HUES6 (cell line): ENCODE results near the gene SSTR3.

ENCODE experiments used
- H3K27ac ChIP-seq: 2 replicates; pipeline ENCODE4 v1.7.0; 2013; ENCODE audit warnings: low read depth, mild to moderate bottlenecking, low read length, inconsistent platforms
- H3K27me3 ChIP-seq: 2 replicates; pipeline ENCODE4 v1.6.1; 2013; ENCODE audit warnings: low read length; ENCODE audit not compliant: control insufficient read depth, insufficient read depth
- H3K36me3 ChIP-seq: 2 replicates; pipeline ENCODE4 v1.6.1; 2013; ENCODE audit warnings: low read length; ENCODE audit not compliant: control insufficient read depth, insufficient read depth
- H3K4me1 ChIP-seq: 2 replicates; pipeline ENCODE4 v1.6.1; 2013; ENCODE audit warnings: low read length; ENCODE audit not compliant: control insufficient read depth, insufficient read depth
- H3K4me3 ChIP-seq: 2 replicates; pipeline ENCODE4 v1.5.1; 2013; ENCODE audit warnings: low read depth, low read length
- H3K9ac ChIP-seq: one replicate; pipeline ENCODE4 v1.6.1; 2013; ENCODE audit warnings: mild to moderate bottlenecking, low read length
- H3K9me3 ChIP-seq: 2 replicates; pipeline ENCODE4 v1.6.1; 2013; ENCODE audit warnings: low read depth, low read length; ENCODE audit not compliant: control insufficient read depth, insufficient read depth

Gene SSTR3

GRCh38 chr22:37165066-37165465, 47.2 kb downstream of the SSTR3 start:
- Histone ChIP-seq H3K27me3 (no peaks in the 10 kb centered on the region), H3K4me3 (no peak overlapping the region), H3K27ac (no peak overlapping the region), H3K9me3 (peaks cover 6% of the 10 kb centered on the region), H3K36me3 (no peaks in the 10 kb centered on the region), H3K4me1 (peaks cover 12% of the 10 kb centered on the region), H3K9ac (no peak overlapping the region)

- no peak overlapping the region for H3K4me3 ChIP-seq
- H3K4me1 ChIP-seq = peaks cover 12% of the 10 kb centered on the region
- no peak overlapping the region for H3K27ac ChIP-seq
- H3K36me3 ChIP-seq = no peaks in the 10 kb centered on the region
- H3K27me3 ChIP-seq = no peaks in the 10 kb centered on the region
- no peak overlapping the region for H3K9ac ChIP-seq
- peaks cover 6% of the 10 kb centered on the region for H3K9me3 ChIP-seq
These were observed 47.8 kb downstream of the SSTR3 start for GRCh38 chr22:37164505-37164887.

GRCh38 chr22:37163575-37164504, 48.4 kb downstream of the SSTR3 start:
- no peak overlapping the region for H3K9ac ChIP-seq
- no peak overlapping the region for H3K4me3 ChIP-seq
- no peaks in the 10 kb centered on the region for H3K27me3 ChIP-seq
- H3K36me3 ChIP-seq = no peaks in the 10 kb centered on the region
- peaks cover 12% of the 10 kb centered on the region for H3K4me1 ChIP-seq
- H3K9me3 ChIP-seq = peaks cover 6% of the 10 kb centered on the region
- H3K27ac ChIP-seq = no peak overlapping the region

GRCh38 chr22:37163096-37163489, 49.2 kb downstream of the SSTR3 start:
- H3K9ac ChIP-seq = no peak overlapping the region
- H3K4me3 ChIP-seq = no peak overlapping the region
- H3K4me1 ChIP-seq = peaks cover 12% of the 10 kb centered on the region
- no peak overlapping the region for H3K27ac ChIP-seq
- no peaks in the 10 kb centered on the region for H3K36me3 ChIP-seq
- H3K9me3 ChIP-seq = peaks cover 6% of the 10 kb centered on the region
- no peaks in the 10 kb centered on the region for H3K27me3 ChIP-seq

GRCh38 chr22:37162221-37163095, 49.8 kb downstream of the SSTR3 start:
- Histone ChIP-seq H3K27me3 (no peaks in the 10 kb centered on the region), H3K36me3 (no peaks in the 10 kb centered on the region), H3K27ac (no peak overlapping the region), H3K9me3 (peaks cover 6% of the 10 kb centered on the region), H3K4me3 (no peak overlapping the region), H3K4me1 (peaks cover 12% of the 10 kb centered on the region), H3K9ac (no peak overlapping the region)

GRCh38 chr22:37161443-37161842, 50.8 kb downstream of the SSTR3 start:
- Histone ChIP-seq H3K4me3 (no peak overlapping the region), H3K9me3 (peaks cover 6% of the 10 kb centered on the region), H3K27me3 (no peaks in the 10 kb centered on the region), H3K36me3 (no peaks in the 10 kb centered on the region), H3K27ac (no peak overlapping the region), H3K4me1 (peaks cover 6% of the 10 kb centered on the region), H3K9ac (no peak overlapping the region)

- no peak overlapping the region for H3K4me3 ChIP-seq
- H3K27ac ChIP-seq = no peak overlapping the region
- no peaks in the 10 kb centered on the region for H3K27me3 ChIP-seq
- H3K9ac ChIP-seq = no peak overlapping the region
- no peaks in the 10 kb centered on the region for H3K36me3 ChIP-seq
- peaks cover 9% of the 10 kb centered on the region for H3K9me3 ChIP-seq
- no peaks in the 10 kb centered on the region; the same call in 1 of the 2 replicates for H3K4me1 ChIP-seq
These were observed 52.2 kb downstream of the SSTR3 start for GRCh38 chr22:37160027-37160426.

- Histone ChIP-seq H3K4me3 (no peak overlapping the region), H3K27ac (no peak overlapping the region), H3K36me3 (no peaks in the 10 kb centered on the region)
These were observed 53.4 kb downstream of the SSTR3 start for GRCh38 chr22:37158963-37159290.

GRCh38 chr22:37157516-37158285, 54.6 kb downstream of the SSTR3 start:
- no peaks in the 10 kb centered on the region for H3K27me3 ChIP-seq
- no peaks in the 10 kb centered on the region for H3K36me3 ChIP-seq
- no peak overlapping the region for H3K9ac ChIP-seq
- H3K4me1 ChIP-seq = no peaks in the 10 kb centered on the region; the same call in 1 of the 2 replicates
- no peak overlapping the region for H3K4me3 ChIP-seq
- peaks cover 10% of the 10 kb centered on the region for H3K9me3 ChIP-seq
- H3K27ac ChIP-seq = no peak overlapping the region

More at GRCh38 chr22:37158963-37159290, 53.4 kb downstream of the SSTR3 start:
- Histone ChIP-seq H3K4me1 (no peaks in the 10 kb centered on the region; the same call in 1 of the 2 replicates), H3K9me3 (peaks cover 10% of the 10 kb centered on the region), H3K27me3 (no peaks in the 10 kb centered on the region), H3K9ac (no peak overlapping the region)

- no peak overlapping the region for H3K4me3 ChIP-seq
- no peaks in the 10 kb centered on the region; the same call in 1 of the 2 replicates for H3K4me1 ChIP-seq
- H3K9ac ChIP-seq = no peak overlapping the region
- H3K36me3 ChIP-seq = no peaks in the 10 kb centered on the region
- H3K27ac ChIP-seq = no peak overlapping the region
- peaks cover 11% of the 10 kb centered on the region for H3K9me3 ChIP-seq
- no peaks in the 10 kb centered on the region for H3K27me3 ChIP-seq
These were observed 55.4 kb downstream of the SSTR3 start for GRCh38 chr22:37156686-37157435.
